GM18909 (cell line): ENCODE measurements around the gene KLK8.

Experiments
- ATAC-seq: cut with Tn5 transposase; IDR thresholded peaks from one replicate; pipeline ENCODE4 v1.9.1; 2021; ENCODE audit warnings: mild to moderate bottlenecking; ENCODE audit not compliant: unreplicated experiment, poor library complexity

Gene KLK8

GRCh38 chr19:51018745-51019543 is 17.5 kb upstream of the KLK8 start:
- ATAC-seq: no peak

GRCh38 chr19:51016798-51017683 is 15.6 kb upstream of the KLK8 start:
- no peak for ATAC-seq

GRCh38 chr19:51015691-51016267 is 14.4 kb upstream of the KLK8 start:
- ATAC-seq: no peak

GRCh38 chr19:51014242-51014641 is 12.8 kb upstream of the KLK8 start:
- no peak for ATAC-seq

- ATAC-seq: no peak
Observed at GRCh38 chr19:51012661-51013190, 11.3 kb upstream of the KLK8 start.

- no peak for ATAC-seq
Observed at GRCh38 chr19:51010066-51010795, 8.8 kb upstream of the KLK8 start.

GRCh38 chr19:51009061-51009891 is 7.9 kb upstream of the KLK8 start:
- no peak for ATAC-seq

GRCh38 chr19:51007488-51007887 is 6.1 kb upstream of the KLK8 start:
- no peak for ATAC-seq

- no peak for ATAC-seq
Observed at GRCh38 chr19:51006406-51006805, 5.0 kb upstream of the KLK8 start.

GRCh38 chr19:51005248-51005647 is 3.8 kb upstream of the KLK8 start:
- no peak for ATAC-seq

- ATAC-seq: no peak
Observed at GRCh38 chr19:51003316-51003715, 1.9 kb upstream of the KLK8 start.

- ATAC-seq: no peak
Observed at GRCh38 chr19:51002542-51003311, 1.3 kb upstream of the KLK8 start.

- ATAC-seq: no peak
Observed at GRCh38 chr19:51002089-51002532, 707 bp upstream of the KLK8 start.

GRCh38 chr19:51000981-51001380 is 423 bp downstream of the KLK8 start:
- no peak for ATAC-seq

GRCh38 chr19:51000426-51000825 is 978 bp downstream of the KLK8 start:
- no peak for ATAC-seq

- no peak for ATAC-seq
Observed at GRCh38 chr19:50998686-50999085, 2.7 kb downstream of the KLK8 start.

- ATAC-seq: no peak
Observed at GRCh38 chr19:50998061-50998460, 3.3 kb downstream of the KLK8 start.

GRCh38 chr19:50994129-50994528 is 7.3 kb downstream of the KLK8 start:
- ATAC-seq: no peak

GRCh38 chr19:50992666-50993035 is 8.8 kb downstream of the KLK8 start:
- no peak for ATAC-seq
